GM19324 (cell line): ENCODE measurements around the gene CD79A.

Source experiments
- ATAC-seq: cut with Tn5 transposase; IDR thresholded peaks from one replicate; pipeline ENCODE4 v1.9.1; 2021; ENCODE audit warnings: mild to moderate bottlenecking, moderate library complexity; ENCODE audit not compliant: unreplicated experiment, low FRiP score

Gene CD79A

GRCh38 chr19:41876847-41877832 is at the start of gene CD79A:
Gene CD79A, plus strand, starts transcription at chr19:41877279. Its CDS starts 26 bp downstream, at chr19:41877305.
- peak; percentile 65 for ATAC-seq

DNA sequence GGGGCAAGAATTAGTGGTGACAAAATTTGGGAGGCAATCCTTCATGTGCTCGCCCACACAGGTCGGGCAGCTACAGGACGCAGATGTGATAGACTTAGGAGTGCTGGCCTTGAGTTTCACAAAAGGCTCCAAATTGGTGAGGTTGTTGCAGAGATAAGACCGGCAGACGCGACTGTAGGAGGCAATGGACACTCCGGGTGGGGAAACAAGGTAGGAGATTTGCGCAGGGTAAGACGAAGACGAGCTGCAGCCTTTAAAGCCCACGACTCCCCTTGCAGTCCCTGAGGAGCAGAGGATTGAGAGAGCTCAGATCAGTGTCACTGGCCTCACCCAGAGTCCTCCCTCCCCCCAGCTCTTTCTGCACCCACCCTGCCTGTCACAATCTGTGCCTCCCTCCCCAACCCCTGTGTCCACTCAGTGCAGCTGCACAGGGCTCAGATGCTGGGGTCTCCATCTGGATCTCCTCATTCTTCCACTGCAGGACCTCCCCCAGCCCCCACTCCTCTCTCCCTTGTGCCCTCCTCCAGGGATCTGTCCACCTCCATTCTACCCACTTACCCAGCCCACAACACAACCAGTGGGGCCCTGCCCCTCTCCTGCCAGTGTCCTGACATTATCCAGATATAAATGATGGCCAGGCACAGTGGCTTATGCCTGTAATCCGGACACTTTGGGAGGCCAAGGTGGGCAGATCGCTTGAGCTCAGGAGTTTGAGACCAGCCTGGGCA is 38.9 kb upstream of the CD79A start:
- ATAC-seq, result no peak

- ATAC-seq, result no peak
These were observed 37.9 kb upstream of the CD79A start for GRCh38 chr19:41839211-41839610.

DNA sequence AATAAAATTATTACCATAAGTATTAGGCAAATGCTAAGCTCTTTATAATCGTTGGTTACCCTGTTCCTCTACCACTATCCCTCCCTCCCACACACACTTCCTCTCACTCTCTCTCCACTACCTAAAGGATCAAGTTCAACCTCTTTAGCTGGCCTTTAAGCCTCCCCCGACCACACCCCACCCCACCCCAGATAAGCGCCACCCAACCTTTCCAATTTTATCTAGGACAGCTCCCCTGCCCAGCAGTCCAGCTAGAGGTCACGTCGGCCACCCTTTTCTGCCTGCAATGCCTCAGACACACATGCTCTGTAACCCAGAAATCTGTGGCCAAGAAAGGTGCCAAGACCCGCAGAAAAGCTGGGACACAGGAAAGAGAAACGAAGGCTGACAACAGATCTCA is 33.7 kb upstream of the CD79A start:
- no peak for ATAC-seq

DNA sequence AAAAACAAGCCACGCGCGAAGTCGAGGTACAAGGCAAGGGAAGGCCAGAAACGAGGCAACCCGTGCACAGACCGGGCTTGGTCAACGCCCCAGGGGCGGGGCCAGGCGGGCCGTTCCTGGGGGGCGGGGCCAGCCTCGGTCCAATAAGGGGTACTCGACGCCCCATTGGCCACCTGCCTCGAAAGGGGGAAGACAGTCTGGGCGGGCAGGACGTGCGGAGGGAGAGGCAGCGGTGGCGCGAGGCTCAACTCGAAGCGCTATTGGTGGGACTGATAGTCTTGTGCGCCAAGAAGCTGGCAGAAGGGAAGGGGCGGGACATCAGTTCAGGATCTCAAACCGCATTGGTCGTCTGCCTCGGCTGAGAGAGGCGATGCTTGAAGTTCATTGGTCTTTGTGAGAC is 32.5 kb upstream of the CD79A start, which contains the start of gene LYPD4:
TSS of gene LYPD4 (minus strand) at position 83 of the 400 bp plus-strand sequence. CDS start 5,398 bp downstream, outside the sequence.
- no peak for ATAC-seq

DNA sequence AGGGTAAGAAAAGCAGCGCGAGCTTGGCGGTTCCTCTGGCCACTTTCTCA is 32.3 kb upstream of the CD79A start, which contains the start of gene DMRTC2:
TSS of gene DMRTC2 (plus strand) at position 42 of the 50 bp plus-strand sequence. CDS start 2,387 bp downstream, outside the sequence.
- no peak for ATAC-seq

GRCh38 chr19:41845051-41845590 is 32.0 kb upstream of the CD79A start:
- ATAC-seq, result no peak

DNA sequence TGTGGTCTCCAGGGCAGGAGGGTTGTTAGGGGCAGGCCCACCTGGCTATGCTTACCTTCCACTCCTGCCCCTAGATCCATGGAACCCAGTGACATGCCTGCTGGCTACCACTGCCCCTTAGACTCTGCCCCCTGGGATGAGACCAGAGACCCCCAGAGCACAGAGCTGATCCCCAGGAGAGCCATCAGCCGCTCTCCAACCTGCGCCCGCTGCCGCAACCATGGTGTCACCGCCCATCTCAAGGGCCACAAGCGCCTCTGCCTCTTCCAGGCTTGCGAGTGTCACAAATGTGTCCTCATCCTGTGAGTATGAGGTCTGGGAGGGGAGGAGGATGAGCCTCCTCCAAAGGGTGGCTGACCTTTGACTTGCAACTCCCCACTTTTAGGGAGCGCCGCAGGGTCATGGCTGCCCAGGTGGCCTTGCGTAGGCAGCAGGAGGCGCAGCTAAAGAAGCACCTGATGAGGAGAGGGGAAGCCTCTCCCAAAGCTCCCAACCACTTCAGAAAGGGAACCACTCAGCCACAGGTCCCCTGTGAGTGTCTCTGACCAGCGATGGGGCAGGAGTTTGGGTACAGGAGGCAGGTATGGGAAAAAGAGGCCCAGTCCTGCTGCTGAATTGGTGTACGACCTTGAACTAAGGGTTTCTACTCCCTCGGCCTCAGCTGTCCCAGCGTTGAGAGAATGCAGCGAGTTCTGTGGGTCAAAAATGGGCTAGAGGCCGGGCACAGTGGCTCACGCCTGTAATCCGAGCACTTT is 29.6 kb upstream of the CD79A start:
- no peak for ATAC-seq

GRCh38 chr19:41848666-41849065 is 28.4 kb upstream of the CD79A start:
- ATAC-seq, result no peak

GRCh38 chr19:41849067-41849466 is 28.0 kb upstream of the CD79A start:
- no peak for ATAC-seq

DNA sequence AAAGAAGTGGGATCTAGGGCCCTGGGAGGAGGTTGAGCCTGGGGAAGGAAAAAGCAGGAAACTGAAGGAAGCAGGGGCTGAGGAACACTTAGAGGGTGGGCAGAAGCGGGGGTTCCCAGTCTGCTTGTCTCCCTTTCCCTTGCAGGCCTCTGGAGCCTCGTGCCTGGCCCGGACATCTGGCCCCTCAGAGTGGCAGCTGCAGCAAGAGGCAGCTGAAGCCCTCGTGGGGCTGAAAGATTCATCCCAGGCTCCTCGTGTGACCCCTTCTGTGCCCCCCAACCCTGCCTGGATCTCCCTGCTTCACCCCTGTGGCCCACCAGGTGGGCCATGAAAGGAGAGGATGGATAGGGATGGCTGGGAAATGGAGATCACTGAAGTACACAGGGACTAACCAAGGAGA is 26.7 kb upstream of the CD79A start:
- ATAC-seq, result no peak

DNA sequence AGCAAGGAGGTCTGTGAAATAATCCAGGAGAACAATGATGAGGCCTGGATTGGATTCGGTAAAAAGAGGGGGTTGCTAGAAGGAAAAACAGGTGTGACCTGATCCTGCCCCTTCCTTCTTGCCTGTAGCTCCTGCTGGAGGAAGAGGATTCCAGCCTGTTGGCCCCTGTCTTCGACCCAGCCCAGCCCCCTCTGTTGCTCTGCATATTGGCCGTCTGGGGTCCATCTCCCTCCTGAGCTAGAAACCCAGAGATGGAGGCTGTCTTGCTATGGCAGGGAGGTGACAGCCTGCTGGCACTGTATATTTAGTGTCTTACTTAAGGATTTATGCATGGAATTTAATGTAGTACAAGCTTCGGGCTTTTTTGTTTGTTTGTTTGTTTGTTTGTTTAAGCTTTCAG is 25.6 kb upstream of the CD79A start:
- no peak for ATAC-seq

GRCh38 chr19:41853344-41853743 is 23.7 kb upstream of the CD79A start:
- no peak for ATAC-seq

GRCh38 chr19:41853768-41854167 is 23.3 kb upstream of the CD79A start:
- ATAC-seq, result no peak

DNA sequence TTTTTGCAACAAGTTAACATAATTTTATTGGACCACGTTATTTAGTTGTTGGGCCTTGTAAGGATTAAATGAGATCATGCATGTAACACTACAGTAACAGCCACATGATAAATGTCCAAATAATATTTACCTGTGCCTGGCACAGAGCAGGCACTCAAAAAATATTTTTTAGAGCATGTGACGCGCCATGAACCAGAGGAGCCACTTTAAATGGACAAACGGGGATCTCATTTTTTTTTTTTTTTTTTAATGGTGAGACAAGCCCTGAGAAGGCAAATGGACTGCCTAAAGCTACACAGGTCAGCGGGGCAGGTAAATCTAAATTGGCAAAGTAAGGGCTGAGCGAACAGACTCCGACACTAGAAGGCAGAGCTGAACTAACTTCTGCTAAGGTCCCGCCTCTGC is 17.9 kb upstream of the CD79A start:
- no peak for ATAC-seq

DNA sequence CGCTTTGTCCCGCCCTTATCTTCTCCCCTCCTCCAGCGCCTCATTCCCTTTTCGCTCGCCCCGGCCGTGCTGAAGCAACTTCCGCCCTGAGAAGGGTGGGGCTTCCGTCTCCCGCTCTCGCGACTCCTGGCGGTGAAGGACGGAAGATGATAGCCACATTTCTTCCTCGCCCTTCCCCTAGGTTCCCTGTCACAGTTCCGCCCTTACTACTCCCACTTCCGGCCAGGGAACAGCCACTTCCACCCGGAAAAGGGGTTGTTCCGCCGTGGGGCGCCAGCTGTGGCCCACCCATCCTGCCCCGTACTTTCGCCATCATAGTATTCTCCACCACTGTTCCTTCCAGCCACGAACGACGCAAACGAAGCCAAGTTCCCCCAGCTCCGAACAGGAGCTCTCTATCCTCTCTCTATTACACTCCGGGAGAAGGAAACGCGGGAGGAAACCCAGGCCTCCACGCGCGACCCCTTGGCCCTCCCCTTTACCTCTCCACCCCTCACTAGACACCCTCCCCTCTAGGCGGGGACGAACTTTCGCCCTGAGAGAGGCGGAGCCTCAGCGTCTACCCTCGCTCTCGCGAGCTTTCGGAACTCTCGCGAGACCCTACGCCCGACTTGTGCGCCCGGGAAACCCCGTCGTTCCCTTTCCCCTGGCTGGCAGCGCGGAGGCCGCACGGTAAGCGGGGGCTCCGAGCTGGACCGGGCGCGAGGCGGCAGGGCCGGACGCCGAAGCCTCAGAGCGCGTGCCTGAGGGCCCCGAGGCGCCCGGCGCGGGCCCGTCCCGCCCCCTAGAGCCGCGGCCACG is 17.3 kb upstream of the CD79A start, which contains the start of gene RPS19:
TSS of gene RPS19 (plus strand) at position 638 of the 801 bp plus-strand sequence. CDS start 520 bp downstream, outside the sequence.
- peak; percentile 85 for ATAC-seq

DNA sequence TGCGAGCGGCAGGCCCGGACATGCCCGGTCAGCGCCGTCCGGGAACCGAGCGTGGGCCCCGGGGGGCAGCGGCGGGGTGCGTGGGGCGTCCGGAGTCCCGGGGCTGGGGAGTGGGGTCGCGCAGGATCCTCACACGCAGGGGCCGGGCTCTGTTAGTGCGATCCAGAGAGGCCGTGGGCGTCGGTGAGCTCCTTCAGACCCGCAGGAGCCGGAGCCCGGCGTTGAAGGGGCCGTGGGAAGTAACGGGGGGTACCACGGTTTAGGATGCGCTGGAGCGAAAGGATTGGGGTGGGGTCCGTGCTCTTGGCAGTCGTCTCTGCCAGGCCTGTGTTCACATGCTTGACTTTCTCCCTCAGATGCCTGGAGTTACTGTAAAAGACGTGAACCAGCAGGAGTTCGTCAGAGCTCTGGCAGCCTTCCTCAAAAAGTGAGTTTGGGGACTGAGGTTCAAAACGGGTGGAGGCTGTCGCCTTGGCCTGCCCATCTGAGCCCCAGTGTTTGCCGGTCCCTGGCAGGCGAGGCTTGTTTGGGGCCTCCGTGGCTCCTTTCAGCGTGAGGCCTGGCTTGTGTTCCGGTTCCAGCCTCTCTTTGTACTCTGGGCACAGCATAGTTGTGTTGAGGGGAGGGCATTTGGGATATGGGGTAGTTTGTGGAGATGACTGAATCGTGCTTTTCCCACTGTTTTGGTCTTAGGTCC is 16.5 kb upstream of the CD79A start:
- ATAC-seq, result no peak

GRCh38 chr19:41861116-41861768 is 15.8 kb upstream of the CD79A start:
- no peak for ATAC-seq

GRCh38 chr19:41861846-41862245 is 15.2 kb upstream of the CD79A start:
- no peak for ATAC-seq
